IMR-90 (cell line): ENCODE measurements around the gene C13orf42. TPM values are rescaled to one million over a fixed set of nuclear protein-coding genes. Genes with fewer than 3 reads are reported as not detected.

Experiments
- ATAC-seq: fragments of 200-7000 bp; cut with Tn5 transposase; 2 replicates; pipeline ENCODE4 v1.9.1; 2020; ENCODE audit warnings: low read depth, mild to moderate bottlenecking, moderate library complexity
- BruUV-seq: library from RNA; stranded (reverse); fragments of 400-500 nt; replicated peaks from 2 replicates; lab custom pipeline; 2021; lab: Mats Ljungman, UMichigan
- CTCF ChIA-PET: fragments of 300-600 bp; formaldehyde crosslinking; extraction: SDS; loops from one replicate; lab custom pipeline; 2021; ENCODE audit warnings: antibody characterized with exemption; lab: Yijun Ruan, JAX
- POLR2A ChIA-PET: fragments of 300-600 bp; sonication (Branson Sonifier 250); formaldehyde crosslinking; loops from one replicate; lab custom pipeline; 2022; ENCODE audit warnings: antibody characterized with exemption; ENCODE audit not compliant: unreplicated experiment; lab: Charles Lee
- DNase-seq: peaks from one replicate; pipeline ENCODE4 v3.0.0; 2013
- H2AFZ ChIP-seq: replicated peaks from 2 replicates; pipeline ENCODE3; 2013; ENCODE audit warnings: low read length, mild to moderate bottlenecking; ENCODE audit not compliant: poor library complexity
- H2AK5ac ChIP-seq: 2 replicates; pipeline ENCODE4 v1.6.1; 2013; ENCODE audit warnings: low read depth, low read length, inconsistent platforms
- H2AK9ac ChIP-seq: replicated peaks from 2 replicates; pipeline ENCODE3; 2013; ENCODE audit warnings: mild to moderate bottlenecking, low read depth, low read length, moderate library complexity; ENCODE audit not compliant: poor library complexity
- H2BK120ac ChIP-seq: 2 replicates; pipeline ENCODE4 v1.6.1; 2013; ENCODE audit warnings: low read depth, low read length, inconsistent platforms
- H2BK15ac ChIP-seq: 3 replicates; pipeline ENCODE4 v1.6.1; 2013; ENCODE audit warnings: low read depth, low read length, inconsistent platforms
- H2BK20ac ChIP-seq: 2 replicates; pipeline ENCODE4 v1.6.1; 2013; ENCODE audit warnings: low read depth, mild to moderate bottlenecking, inconsistent platforms, low read length, moderate library complexity
- H2BK5ac ChIP-seq: 2 replicates; pipeline ENCODE4 v1.6.1; 2013; ENCODE audit warnings: mild to moderate bottlenecking, low read depth, low read length, inconsistent platforms; ENCODE audit not compliant: poor library complexity, severe bottlenecking
- H3K14ac ChIP-seq: replicated peaks from 2 replicates; pipeline ENCODE4 v1.6.1; 2013; ENCODE audit warnings: low read depth, low read length, inconsistent platforms
- H3K18ac ChIP-seq: 2 replicates; pipeline ENCODE4 v1.6.1; 2013; ENCODE audit warnings: low read depth, low read length, control low read depth
- H3K23ac ChIP-seq: 2 replicates; pipeline ENCODE4 v1.6.1; 2013; ENCODE audit warnings: low read depth, low read length, inconsistent platforms
- H3K27ac ChIP-seq: 2 replicates; pipeline ENCODE4 v1.5.1; 2013; ENCODE audit warnings: mild to moderate bottlenecking, control low read depth, low read length; ENCODE audit not compliant: insufficient read depth
- H3K27me3 ChIP-seq: 2 replicates; pipeline ENCODE4 v1.6.1; 2013; ENCODE audit warnings: low read length; ENCODE audit not compliant: control insufficient read depth, insufficient read depth
- H3K36me3 ChIP-seq: 2 replicates; pipeline ENCODE4 v1.6.1; 2013; ENCODE audit warnings: low read length, mixed read lengths; ENCODE audit not compliant: control insufficient read depth, insufficient read depth
- H3K4ac ChIP-seq: 2 replicates; pipeline ENCODE4 v1.6.1; 2013; ENCODE audit warnings: low read depth, low read length, inconsistent platforms
- H3K4me1 ChIP-seq: 2 replicates; pipeline ENCODE4 v1.6.1; 2013; ENCODE audit warnings: low read length, mixed read lengths; ENCODE audit not compliant: control insufficient read depth, insufficient read depth
- H3K4me2 ChIP-seq: 2 replicates; pipeline ENCODE4 v1.6.1; 2013; ENCODE audit warnings: low read depth, mild to moderate bottlenecking, control low read depth, low read length, moderate library complexity
- H3K4me3 ChIP-seq: 2 replicates; pipeline ENCODE4 v1.5.1; 2013; ENCODE audit warnings: low read depth, mild to moderate bottlenecking, control low read depth, low read length, moderate library complexity; ENCODE audit not compliant: insufficient read depth
- H3K56ac ChIP-seq: 2 replicates; pipeline ENCODE4 v1.6.1; 2013; ENCODE audit warnings: low read length, inconsistent platforms; ENCODE audit not compliant: insufficient read depth; ENCODE audit errors: extremely low read depth
- H3K79me1 ChIP-seq, 2 experiments: 2 replicates each; pipeline ENCODE4 v1.6.1; 2013; ENCODE audit warnings: low read length in 2 of 2, inconsistent platforms in 1 of 2, low read depth in 1 of 2
- H3K9ac ChIP-seq: 2 replicates; pipeline ENCODE4 v1.6.1; 2013; ENCODE audit warnings: low read depth, low read length, control low read depth
- H3K9me1 ChIP-seq: 2 replicates; pipeline ENCODE4 v1.6.1; 2013; ENCODE audit warnings: low read length, inconsistent platforms; ENCODE audit not compliant: insufficient read depth
- H3K9me3 ChIP-seq: 2 replicates; pipeline ENCODE4 v1.6.1; 2013; ENCODE audit warnings: low read length; ENCODE audit not compliant: control insufficient read depth, insufficient read depth
- H4K20me1 ChIP-seq: 2 replicates; pipeline ENCODE4 v1.6.1; 2013; ENCODE audit warnings: low read length, inconsistent platforms; ENCODE audit not compliant: insufficient read depth
- H4K5ac ChIP-seq: 2 replicates; pipeline ENCODE4 v1.6.1; 2013; ENCODE audit warnings: mild to moderate bottlenecking, low read depth, low read length, control low read depth
- H4K8ac ChIP-seq, 2 experiments: 2 replicates each; pipeline ENCODE4 v1.6.1; 2013; ENCODE audit warnings: low read depth in 2 of 2, low read length in 2 of 2, control low read depth in 1 of 2, inconsistent platforms in 1 of 2
- H4K91ac ChIP-seq: 2 replicates; pipeline ENCODE4 v1.6.1; 2013; ENCODE audit warnings: low read depth, low read length, inconsistent platforms; ENCODE audit not compliant: insufficient read depth
- BHLHE40 ChIP-seq: fragments of 150-350 bp; IDR thresholded peaks from 2 replicates; pipeline ENCODE4 v1.6.1; 2016; ENCODE audit warnings: mild to moderate bottlenecking, low read depth, low read length
- CHD1 ChIP-seq: IDR thresholded peaks from 2 replicates; pipeline ENCODE4 v1.6.1; 2012; ENCODE audit warnings: low read depth, low read length, improper control_type of control experiment
- MAZ ChIP-seq: IDR thresholded peaks from 2 replicates; pipeline ENCODE4 v1.6.1; 2012; ENCODE audit warnings: low read depth, mild to moderate bottlenecking, low read length, improper control_type of control experiment, moderate library complexity, borderline replicate concordance
- MXI1 ChIP-seq: IDR thresholded peaks from 2 replicates; pipeline ENCODE4 v1.6.1; 2012; ENCODE audit warnings: low read depth, mild to moderate bottlenecking, low read length, moderate library complexity, borderline replicate concordance
- NFE2L2 ChIP-seq: fragments of 150-350 bp; IDR thresholded peaks from 2 replicates; pipeline ENCODE4 v1.6.1; 2016; ENCODE audit warnings: low read depth, mild to moderate bottlenecking, low read length
- POLR2A ChIP-seq: IDR thresholded peaks from 2 replicates; pipeline ENCODE4 v1.6.1; 2012; ENCODE audit warnings: mild to moderate bottlenecking, low read depth, low read length
- RAD21 ChIP-seq: IDR thresholded peaks from 2 replicates; pipeline ENCODE4 v1.6.1; 2012; ENCODE audit warnings: low read length, improper control_type of control experiment
- RCOR1 ChIP-seq: IDR thresholded peaks from 2 replicates; pipeline ENCODE4 v1.6.1; 2012; ENCODE audit warnings: mild to moderate bottlenecking, low read length, improper control_type of control experiment; ENCODE audit not compliant: insufficient replicate concordance
- RFX5 ChIP-seq: IDR thresholded peaks from 2 replicates; pipeline ENCODE4 v1.8.0; 2012; ENCODE audit warnings: low read depth, mild to moderate bottlenecking, low read length, moderate library complexity
- WGBS, 2 experiments: methylation state at CpG; one replicate each; pipeline versions ENCODE4 v1.1.5 to v1.1.7; 2013; ENCODE audit warnings: missing lambda C conversion rate in 2 of 2; ENCODE audit not compliant: insufficient read length in 1 of 2; ENCODE audit errors: extremely low coverage in 2 of 2; 5-methylcytosine and 5-hydroxymethylcytosine counted together
- dilution Hi-C: fragments of 300-500 bp; cut with HindIII; formaldehyde crosslinking; loops from one replicate; pipeline ENCODE4 v1.14.3; 2018; ENCODE audit warnings: low sequenced_read_pairs; ENCODE audit not compliant: unreplicated experiment
- in situ Hi-C: fragments of 300-500 bp; cut with MboI; formaldehyde crosslinking; loops from 3 replicates; pipeline ENCODE4 v1.14.3; 2019; ENCODE audit warnings: low sequenced_read_pairs, inconsistent platforms, mixed read lengths
- intact Hi-C: fragments of 100-400 bp; cut with micrococcal nuclease; formaldehyde crosslinking; loops from 2 replicates; pipeline ENCODE4 v1.10.0; 2022
- polyA plus RNA-seq, 3 experiments: library from polyadenylated mRNA; depleted of rRNA; stranded (reverse); fragments of >200 nt; gene quantifications; 2 replicates each; pipeline ENCODE4 v1.2.3, GENCODE V29; 2012; ENCODE audit warnings: low replicate concordance in 1 of 3
- total RNA-seq: library from RNA; depleted of rRNA; stranded (reverse); fragments of >200 nt; gene quantifications from 2 replicates; pipeline ENCODE4 v1.2.3, GENCODE V29; 2012
- TF ChIP-seq, protein P1 (sequence below): fragments of 150-350 bp; IDR thresholded peaks from 2 replicates; pipeline ENCODE4 v1.6.1; 2017; ENCODE audit warnings: mild to moderate bottlenecking, antibody characterized with exemption, low read length, low read depth
- TF ChIP-seq, protein P2 (sequence below): fragments of 150-350 bp; IDR thresholded peaks from 2 replicates; pipeline ENCODE4 v1.6.1; 2016; ENCODE audit warnings: low read depth, mild to moderate bottlenecking, low read length, moderate library complexity, borderline replicate concordance
- TF ChIP-seq, protein P3 (sequence below): conservative IDR thresholded peaks from 2 replicates; pipeline ENCODE4 v1.5.1; 2012; ENCODE audit warnings: mild to moderate bottlenecking, low read depth, low read length, improper control_type of control experiment

The C13orf42 gene
- total and polyA plus RNA-seq, 2 of the 4 experiments (the other 2 are of a cell fraction) = not detected

DNA sequence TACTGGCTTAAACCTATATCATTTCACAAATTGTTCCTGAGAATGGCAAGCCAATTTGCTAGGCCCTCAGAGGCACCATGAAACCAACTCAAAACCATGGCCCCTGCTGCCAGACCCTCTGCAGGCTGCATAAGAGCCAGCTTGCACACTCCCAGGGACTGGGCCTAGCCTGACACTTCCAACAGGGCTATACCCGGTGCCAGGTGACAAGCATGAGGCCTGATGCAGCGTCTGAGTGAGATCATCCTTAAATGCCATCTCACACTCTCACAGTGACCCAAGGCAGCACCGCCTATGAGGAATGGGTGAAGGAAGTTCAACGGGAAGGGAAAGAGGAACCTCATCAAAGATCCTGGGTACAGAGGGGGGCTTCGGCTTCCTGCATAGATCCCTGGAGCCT, 65.6 kb downstream of the C13orf42 start:
- no peaks in the 10 kb centered on the region for H3K79me1 ChIP-seq
- H4K5ac ChIP-seq = no peak overlapping the region
- no peak overlapping the region for H2BK15ac ChIP-seq
- CTCF ChIA-PET = no interaction called here
- dilution Hi-C loops = no loop called here
- H3K9ac ChIP-seq = no peak overlapping the region
- no peaks in the 10 kb centered on the region for H4K20me1 ChIP-seq
- H3K56ac ChIP-seq = no peak overlapping the region
- no peak overlapping the region for H2BK5ac ChIP-seq
- peaks cover 45% of the 10 kb centered on the region for H3K27me3 ChIP-seq
- intact Hi-C loops = no loop called here
- no peak overlapping the region for H3K27ac ChIP-seq
- H3K9me3 ChIP-seq = no peaks in the 10 kb centered on the region; the same call in 1 of the 2 replicates
- H3K4me2 ChIP-seq = no peak overlapping the region
- no peak overlapping the region for H3K23ac ChIP-seq
- H3K4me3 ChIP-seq = no peak overlapping the region
- no peak overlapping the region for H2AFZ ChIP-seq
- H2BK120ac ChIP-seq = no peak overlapping the region
- no peak for DNase-seq
- ATAC-seq = no peak
- no peak overlapping the region for H2AK5ac ChIP-seq
- POLR2A ChIA-PET = no interaction called here
- no TSS peak for BruUV-seq
- TF ChIP-seq RAD21 (no peak), MAZ (no peak), CHD1 (no peak), RFX5 (no peak), NFE2L2 (no peak), RCOR1 (no peak), MXI1 (no peak), BHLHE40 (no peak), POLR2A (no peak)
- TF ChIP-seq, protein P1, sequence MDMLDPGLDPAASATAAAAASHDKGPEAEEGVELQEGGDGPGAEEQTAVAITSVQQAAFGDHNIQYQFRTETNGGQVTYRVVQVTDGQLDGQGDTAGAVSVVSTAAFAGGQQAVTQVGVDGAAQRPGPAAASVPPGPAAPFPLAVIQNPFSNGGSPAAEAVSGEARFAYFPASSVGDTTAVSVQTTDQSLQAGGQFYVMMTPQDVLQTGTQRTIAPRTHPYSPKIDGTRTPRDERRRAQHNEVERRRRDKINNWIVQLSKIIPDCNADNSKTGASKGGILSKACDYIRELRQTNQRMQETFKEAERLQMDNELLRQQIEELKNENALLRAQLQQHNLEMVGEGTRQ = no peak
- TF ChIP-seq, protein P2, sequence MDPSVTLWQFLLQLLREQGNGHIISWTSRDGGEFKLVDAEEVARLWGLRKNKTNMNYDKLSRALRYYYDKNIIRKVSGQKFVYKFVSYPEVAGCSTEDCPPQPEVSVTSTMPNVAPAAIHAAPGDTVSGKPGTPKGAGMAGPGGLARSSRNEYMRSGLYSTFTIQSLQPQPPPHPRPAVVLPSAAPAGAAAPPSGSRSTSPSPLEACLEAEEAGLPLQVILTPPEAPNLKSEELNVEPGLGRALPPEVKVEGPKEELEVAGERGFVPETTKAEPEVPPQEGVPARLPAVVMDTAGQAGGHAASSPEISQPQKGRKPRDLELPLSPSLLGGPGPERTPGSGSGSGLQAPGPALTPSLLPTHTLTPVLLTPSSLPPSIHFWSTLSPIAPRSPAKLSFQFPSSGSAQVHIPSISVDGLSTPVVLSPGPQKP = no peak
- TF ChIP-seq, protein P3, sequence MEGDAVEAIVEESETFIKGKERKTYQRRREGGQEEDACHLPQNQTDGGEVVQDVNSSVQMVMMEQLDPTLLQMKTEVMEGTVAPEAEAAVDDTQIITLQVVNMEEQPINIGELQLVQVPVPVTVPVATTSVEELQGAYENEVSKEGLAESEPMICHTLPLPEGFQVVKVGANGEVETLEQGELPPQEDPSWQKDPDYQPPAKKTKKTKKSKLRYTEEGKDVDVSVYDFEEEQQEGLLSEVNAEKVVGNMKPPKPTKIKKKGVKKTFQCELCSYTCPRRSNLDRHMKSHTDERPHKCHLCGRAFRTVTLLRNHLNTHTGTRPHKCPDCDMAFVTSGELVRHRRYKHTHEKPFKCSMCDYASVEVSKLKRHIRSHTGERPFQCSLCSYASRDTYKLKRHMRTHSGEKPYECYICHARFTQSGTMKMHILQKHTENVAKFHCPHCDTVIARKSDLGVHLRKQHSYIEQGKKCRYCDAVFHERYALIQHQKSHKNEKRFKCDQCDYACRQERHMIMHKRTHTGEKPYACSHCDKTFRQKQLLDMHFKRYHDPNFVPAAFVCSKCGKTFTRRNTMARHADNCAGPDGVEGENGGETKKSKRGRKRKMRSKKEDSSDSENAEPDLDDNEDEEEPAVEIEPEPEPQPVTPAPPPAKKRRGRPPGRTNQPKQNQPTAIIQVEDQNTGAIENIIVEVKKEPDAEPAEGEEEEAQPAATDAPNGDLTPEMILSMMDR = no peak
- H3K4me1 ChIP-seq = peaks cover 4% of the 10 kb centered on the region; the same call in 1 of the 2 replicates
- in situ Hi-C loops = no loop called here
- no peak overlapping the region for H4K8ac ChIP-seq
- H3K18ac ChIP-seq = no peak overlapping the region
- H2AK9ac ChIP-seq = no peak overlapping the region
- no peak overlapping the region for H3K4ac ChIP-seq
- no peak overlapping the region for H2BK20ac ChIP-seq
- WGBS, 2 experiments = no CpG with 5 or more reads among the region's 5 CpGs
- no peaks in the 10 kb centered on the region for H3K9me1 ChIP-seq
- H4K91ac ChIP-seq = no peak overlapping the region
- no peak overlapping the region for H3K14ac ChIP-seq
- no peaks in the 10 kb centered on the region for H3K36me3 ChIP-seq
